Panc1 (cell line): ENCODE data around the gene GALNT9. TPM values are rescaled to one million over a fixed set of nuclear protein-coding genes. Genes with fewer than 3 reads are reported as not detected.

Experiments used
- ATAC-seq: fragments of 200-7000 bp; cut with Tn5 transposase; 2 replicates; pipeline ENCODE4 v1.9.1; 2020; ENCODE audit warnings: mild to moderate bottlenecking, moderate library complexity
- BruUV-seq: library from RNA; stranded (reverse); fragments of 400-500 nt; replicated peaks from 2 replicates; lab custom pipeline; 2021; lab: Mats Ljungman, UMichigan
- CTCF ChIA-PET: fragments of 300-600 bp; sonication (Branson Sonifier 250); formaldehyde crosslinking; loops from one replicate; lab custom pipeline; 2022; ENCODE audit warnings: antibody characterized with exemption; lab: Charles Lee
- POLR2A ChIA-PET: fragments of 300-600 bp; sonication (Branson Sonifier 250); formaldehyde crosslinking; loops from one replicate; lab custom pipeline; 2022; ENCODE audit warnings: antibody characterized with exemption; lab: Charles Lee
- DNase-seq: peaks from one replicate; pipeline ENCODE4 v3.0.0-alpha.2; 2010; ENCODE audit warnings: low read depth, low spot score
- H3K27ac ChIP-seq: 2 replicates; pipeline ENCODE4 v1.5.1; 2011; ENCODE audit warnings: mild to moderate bottlenecking, low read length, inconsistent platforms
- H3K27me3 ChIP-seq: fragments of 200-500 bp; sonication (Bioruptor generic); 2 replicates; pipeline ENCODE4 v1.6.0; 2014; ENCODE audit warnings: low read length, inconsistent platforms; ENCODE audit not compliant: control insufficient read depth, insufficient read depth
- H3K36me3 ChIP-seq: fragments of 200-500 bp; sonication (Bioruptor generic); 2 replicates; pipeline ENCODE4 v1.5.1; 2014; ENCODE audit warnings: inconsistent platforms, mild to moderate bottlenecking, low read length, moderate library complexity; ENCODE audit not compliant: control insufficient read depth, insufficient read depth
- H3K4me1 ChIP-seq: 2 replicates; pipeline ENCODE4 v1.5.1; 2011; ENCODE audit warnings: inconsistent platforms, mild to moderate bottlenecking, low read length, moderate library complexity; ENCODE audit not compliant: control insufficient read depth, insufficient read depth
- H3K4me3 ChIP-seq, 2 experiments: 2 replicates each; pipeline ENCODE4 v1.5.1; 2011 to 2012; ENCODE audit warnings: low read depth in 2 of 2, low read length in 2 of 2, mild to moderate bottlenecking in 2 of 2, inconsistent platforms in 1 of 2, moderate library complexity in 1 of 2
- H3K9me3 ChIP-seq: fragments of 200-500 bp; sonication (Bioruptor generic); 2 replicates; pipeline ENCODE4 v1.5.1; 2014; ENCODE audit warnings: low read depth, mild to moderate bottlenecking, inconsistent platforms, low read length, moderate library complexity; ENCODE audit not compliant: control insufficient read depth, insufficient read depth
- POLR2AphosphoS5 ChIP-seq: IDR thresholded peaks from 2 replicates; pipeline ENCODE4 v1.6.1; 2012; ENCODE audit warnings: mild to moderate bottlenecking, low read depth, low read length, moderate library complexity
- REST ChIP-seq, 2 experiments: IDR thresholded peaks; 2 replicates each; pipeline ENCODE4 v1.6.1; 2011 to 2012; ENCODE audit warnings: low read depth in 2 of 2, control low read depth in 1 of 2, low read length in 1 of 2, mild to moderate bottlenecking in 1 of 2, moderate library complexity in 1 of 2; ENCODE audit not compliant: insufficient read depth in 1 of 2
- SIN3A ChIP-seq: IDR thresholded peaks from 2 replicates; pipeline ENCODE4 v1.6.1; 2012; ENCODE audit warnings: low read depth, mild to moderate bottlenecking, low read length, moderate library complexity, borderline replicate concordance; ENCODE audit not compliant: insufficient read depth
- TCF7L2 ChIP-seq: IDR thresholded peaks from 2 replicates; pipeline ENCODE4 v1.6.1; 2011; ENCODE audit warnings: mild to moderate bottlenecking, low read depth, low read length, inconsistent platforms
- in situ Hi-C: cut with HindIII; loops from 2 replicates; pipeline ENCODE4 v1.10.0; 2016; ENCODE audit warnings: low sequenced_read_pairs, low pct_unique_long_range_greater_than_20kb
- intact Hi-C: fragments of 100-400 bp; cut with micrococcal nuclease; formaldehyde crosslinking; loops from one replicate; pipeline ENCODE4 v1.10.0; 2022; ENCODE audit not compliant: unreplicated experiment
- total RNA-seq: library from RNA; stranded (reverse); gene quantifications from one replicate; pipeline ENCODE4 v1.2.1, GENCODE V29; 2021; ENCODE audit not compliant: unreplicated experiment
- TF ChIP-seq, protein P1 (sequence below): fragments of 450-650 bp; IDR thresholded peaks from 2 replicates; pipeline ENCODE4 v1.5.1; 2017; ENCODE audit warnings: mild to moderate bottlenecking

Gene GALNT9
- total RNA-seq, 1 experiment from 2014 or later: 0.33 TPM

- H3K36me3 ChIP-seq: no peaks in the 10 kb centered on the region
- CTCF ChIA-PET: no interaction called here
- no peak overlapping the region for H3K4me3 ChIP-seq
- in situ Hi-C loops: no loop called here
- ATAC-seq (no peak), DNase-seq (no peak)
- intact Hi-C loops: no loop called here
- H3K9me3 ChIP-seq: no peaks in the 10 kb centered on the region
- POLR2A ChIA-PET: no interaction called here
- no TSS peak for BruUV-seq
- no peak overlapping the region for H3K27ac ChIP-seq
- H3K27me3 ChIP-seq: no peaks in the 10 kb centered on the region; the same call in 1 of the 2 replicates
- TF ChIP-seq SIN3A (no peak), REST (IDR thresholded peaks at IDR 0.05; ENCODE audit: insufficient read depth in 1 of 2, low read depth in 2 of 2, low read length in 1 of 2) (no peak), POLR2AphosphoS5 (no peak), TCF7L2 (no peak)
- TF ChIP-seq, protein P1, sequence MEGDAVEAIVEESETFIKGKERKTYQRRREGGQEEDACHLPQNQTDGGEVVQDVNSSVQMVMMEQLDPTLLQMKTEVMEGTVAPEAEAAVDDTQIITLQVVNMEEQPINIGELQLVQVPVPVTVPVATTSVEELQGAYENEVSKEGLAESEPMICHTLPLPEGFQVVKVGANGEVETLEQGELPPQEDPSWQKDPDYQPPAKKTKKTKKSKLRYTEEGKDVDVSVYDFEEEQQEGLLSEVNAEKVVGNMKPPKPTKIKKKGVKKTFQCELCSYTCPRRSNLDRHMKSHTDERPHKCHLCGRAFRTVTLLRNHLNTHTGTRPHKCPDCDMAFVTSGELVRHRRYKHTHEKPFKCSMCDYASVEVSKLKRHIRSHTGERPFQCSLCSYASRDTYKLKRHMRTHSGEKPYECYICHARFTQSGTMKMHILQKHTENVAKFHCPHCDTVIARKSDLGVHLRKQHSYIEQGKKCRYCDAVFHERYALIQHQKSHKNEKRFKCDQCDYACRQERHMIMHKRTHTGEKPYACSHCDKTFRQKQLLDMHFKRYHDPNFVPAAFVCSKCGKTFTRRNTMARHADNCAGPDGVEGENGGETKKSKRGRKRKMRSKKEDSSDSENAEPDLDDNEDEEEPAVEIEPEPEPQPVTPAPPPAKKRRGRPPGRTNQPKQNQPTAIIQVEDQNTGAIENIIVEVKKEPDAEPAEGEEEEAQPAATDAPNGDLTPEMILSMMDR: no peak
- peaks cover 10% of the 10 kb centered on the region for H3K4me1 ChIP-seq
Observed at GRCh38 chr12:132325733-132326130, 3.7 kb downstream of the GALNT9 start.

- DNase-seq (no peak), ATAC-seq (no peak)
- intact Hi-C loops (no loop called here), in situ Hi-C loops (no loop called here)
- Histone ChIP-seq H3K4me1 (peaks cover 10% of the 10 kb centered on the region), H3K27me3 (no peaks in the 10 kb centered on the region; the same call in 1 of the 2 replicates), H3K36me3 (no peaks in the 10 kb centered on the region), H3K9me3 (no peaks in the 10 kb centered on the region), H3K27ac (no peak overlapping the region), H3K4me3 (no peak overlapping the region)
- TF ChIP-seq, protein P1: no peak
- no peak for TF ChIP-seq SIN3A
- TF ChIP-seq POLR2AphosphoS5: no peak
- TF ChIP-seq REST (IDR thresholded peaks at IDR 0.05; ENCODE audit: insufficient read depth in 1 of 2, low read depth in 2 of 2, low read length in 1 of 2): no peak
- no peak for TF ChIP-seq TCF7L2
- CTCF ChIA-PET: no interaction called here
- no TSS peak for BruUV-seq
- POLR2A ChIA-PET: no interaction called here
Observed at GRCh38 chr12:132324841-132325732, 4.3 kb downstream of the GALNT9 start.
